Astrocyte (in vitro differentiated cells and primary cell): ENCODE results near the gene PLB1.

Source experiments
- EZH2 ChIP-seq: IDR thresholded peaks from 2 replicates; pipeline ENCODE4 v1.6.1; 2012; ENCODE audit warnings: mild to moderate bottlenecking, low read length, inconsistent platforms; ENCODE audit not compliant: insufficient read depth
- TF ChIP-seq, protein P1 (sequence below): IDR thresholded peaks from 2 replicates; pipeline ENCODE4 v1.5.1; 2011; ENCODE audit warnings: low read depth, mild to moderate bottlenecking, inconsistent platforms, low read length, moderate library complexity; ENCODE audit not compliant: insufficient read depth

DNA sequence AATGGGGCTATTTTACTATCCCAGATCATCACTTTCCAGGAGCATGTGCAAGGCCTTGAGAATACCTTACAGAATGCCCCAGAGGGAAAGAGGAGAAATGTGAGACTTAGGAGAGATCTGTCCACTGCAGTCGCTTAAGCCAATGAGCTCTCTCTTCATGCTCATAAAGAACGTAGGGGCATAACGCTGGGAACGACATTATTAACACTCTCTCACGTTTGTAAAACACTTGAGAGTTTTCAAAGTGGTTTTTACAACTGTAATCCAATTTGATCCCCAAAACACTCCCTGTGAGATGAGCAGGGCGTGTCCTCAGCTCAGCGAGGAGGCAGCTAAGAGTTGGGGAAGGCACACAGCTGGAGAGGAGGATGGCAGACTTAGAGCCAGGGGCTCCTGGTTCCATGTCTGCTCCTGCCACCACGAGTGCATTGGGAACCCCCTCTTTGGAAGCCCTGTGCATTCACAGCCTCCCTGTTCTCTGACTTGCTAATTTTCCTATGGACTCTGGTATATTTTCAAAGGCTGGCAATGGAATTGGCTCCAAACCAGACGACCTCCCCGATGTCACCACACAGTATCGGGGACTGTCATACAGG, 97.4 kb downstream of the PLB1 start:
- TF ChIP-seq, protein P1, sequence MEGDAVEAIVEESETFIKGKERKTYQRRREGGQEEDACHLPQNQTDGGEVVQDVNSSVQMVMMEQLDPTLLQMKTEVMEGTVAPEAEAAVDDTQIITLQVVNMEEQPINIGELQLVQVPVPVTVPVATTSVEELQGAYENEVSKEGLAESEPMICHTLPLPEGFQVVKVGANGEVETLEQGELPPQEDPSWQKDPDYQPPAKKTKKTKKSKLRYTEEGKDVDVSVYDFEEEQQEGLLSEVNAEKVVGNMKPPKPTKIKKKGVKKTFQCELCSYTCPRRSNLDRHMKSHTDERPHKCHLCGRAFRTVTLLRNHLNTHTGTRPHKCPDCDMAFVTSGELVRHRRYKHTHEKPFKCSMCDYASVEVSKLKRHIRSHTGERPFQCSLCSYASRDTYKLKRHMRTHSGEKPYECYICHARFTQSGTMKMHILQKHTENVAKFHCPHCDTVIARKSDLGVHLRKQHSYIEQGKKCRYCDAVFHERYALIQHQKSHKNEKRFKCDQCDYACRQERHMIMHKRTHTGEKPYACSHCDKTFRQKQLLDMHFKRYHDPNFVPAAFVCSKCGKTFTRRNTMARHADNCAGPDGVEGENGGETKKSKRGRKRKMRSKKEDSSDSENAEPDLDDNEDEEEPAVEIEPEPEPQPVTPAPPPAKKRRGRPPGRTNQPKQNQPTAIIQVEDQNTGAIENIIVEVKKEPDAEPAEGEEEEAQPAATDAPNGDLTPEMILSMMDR, result no peak
- no peak for TF ChIP-seq EZH2
